Skin of body (tissue), 2 donors: ENCODE measurements around the gene ZBTB38. TPM values are rescaled to one million over a fixed set of nuclear protein-coding genes. Genes with fewer than 3 reads are reported as not detected.
A peak's percentile ranks its signal among the peaks of the same experiment; 100 is the strongest.

Experiments used
- DNase-seq: peaks from one replicate; lab custom pipeline; 2025; lab: John Stamatoyannopoulos, UW
- total RNA-seq: library from RNA; depleted of rRNA; stranded (reverse); fragments of >200 nt; gene quantifications from one replicate; pipeline ENCODE4 v1.2.3, GENCODE V29; 2014

Gene ZBTB38
- total RNA-seq, result 58.9 TPM

GRCh38 chr3:141368062-141368924 lies at the start of gene ZBTB38:
Gene ZBTB38, plus strand, starts transcription at chr3:141368504. Its CDS starts 73,885 bp downstream, at chr3:141442389.
- DNase-seq, result peak; percentile 69

GRCh38 chr3:141320399-141321108 lies 47.8 kb upstream of the ZBTB38 start:
- no peak for DNase-seq

GRCh38 chr3:141321109-141321497 lies 47.2 kb upstream of the ZBTB38 start:
- no peak for DNase-seq

GRCh38 chr3:141323936-141324704 lies 44.2 kb upstream of the ZBTB38 start:
- no peak for DNase-seq

- DNase-seq, result no peak
Measured at GRCh38 chr3:141326123-141326522, 42.2 kb upstream of the ZBTB38 start.

- DNase-seq, result no peak
Measured at GRCh38 chr3:141326626-141327025, 41.7 kb upstream of the ZBTB38 start.

GRCh38 chr3:141328286-141329166 lies 39.8 kb upstream of the ZBTB38 start:
- DNase-seq, result no peak

GRCh38 chr3:141330235-141330634 lies 38.1 kb upstream of the ZBTB38 start:
- DNase-seq, result no peak

GRCh38 chr3:141330718-141331376 lies 37.5 kb upstream of the ZBTB38 start:
- DNase-seq, result no peak

GRCh38 chr3:141331377-141332318 lies 36.7 kb upstream of the ZBTB38 start:
- peak; percentile 4 for DNase-seq

- no peak for DNase-seq
Measured at GRCh38 chr3:141332416-141332815, 35.9 kb upstream of the ZBTB38 start.

- no peak for DNase-seq
Measured at GRCh38 chr3:141333836-141334626, 34.3 kb upstream of the ZBTB38 start.

GRCh38 chr3:141334627-141335250 lies 33.6 kb upstream of the ZBTB38 start:
- DNase-seq, result no peak

GRCh38 chr3:141335531-141336061 lies 32.7 kb upstream of the ZBTB38 start:
- DNase-seq, result no peak

GRCh38 chr3:141336672-141337522 lies 31.4 kb upstream of the ZBTB38 start:
- no peak for DNase-seq

- no peak for DNase-seq
Measured at GRCh38 chr3:141337523-141337854, 30.8 kb upstream of the ZBTB38 start.

- no peak for DNase-seq
Measured at GRCh38 chr3:141337991-141338390, 30.3 kb upstream of the ZBTB38 start.
